Fibroblast of gingiva (primary cell): ENCODE measurements around the gene TCF19.
"Not testable (repeated sequence)": the region's sequence is repeated elsewhere in the genome, so short reads cannot be mapped to it uniquely, and the experiment has no call there.

Experiments used
- DNase-seq: peaks from one replicate; pipeline ENCODE4 v3.0.0-alpha.2; 2011; ENCODE audit warnings: low read depth

The TCF19 gene

GRCh38 chr6:31162463-31163165, 4.2 kb downstream of the TCF19 start:
- no peak for DNase-seq

- DNase-seq = no peak
Observed at GRCh38 chr6:31163922-31164321, 5.5 kb downstream of the TCF19 start.

- not testable (repeated sequence) for DNase-seq
Observed at GRCh38 chr6:31164475-31165063, 6.2 kb downstream of the TCF19 start.

- DNase-seq = not testable (repeated sequence)
Observed at GRCh38 chr6:31165064-31165832, 6.9 kb downstream of the TCF19 start.

GRCh38 chr6:31165986-31166385, 7.6 kb downstream of the TCF19 start:
- no peak for DNase-seq

GRCh38 chr6:31168606-31169005, 10.2 kb downstream of the TCF19 start:
- no peak for DNase-seq

GRCh38 chr6:31169123-31169857, 10.9 kb downstream of the TCF19 start:
- no peak for DNase-seq

- DNase-seq = not testable (repeated sequence)
Observed at GRCh38 chr6:31169858-31170599, 11.6 kb downstream of the TCF19 start.

- DNase-seq = no peak
Observed at GRCh38 chr6:31170600-31170881, 12.2 kb downstream of the TCF19 start, which contains the start of gene POU5F1. TSS of gene POU5F1 (minus strand) at chr6:31170682. CDS start at chr6:31170620, 62 bp downstream.

- no peak for DNase-seq
Observed at GRCh38 chr6:31170987-31171671, 12.7 kb downstream of the TCF19 start.

GRCh38 chr6:31171931-31172905, 13.8 kb downstream of the TCF19 start:
- no peak for DNase-seq

- DNase-seq = no peak
Observed at GRCh38 chr6:31172973-31173384, 14.6 kb downstream of the TCF19 start.

GRCh38 chr6:31173406-31173805, 15.0 kb downstream of the TCF19 start:
- DNase-seq = no peak

GRCh38 chr6:31174378-31174777, 16.0 kb downstream of the TCF19 start:
- no peak for DNase-seq

GRCh38 chr6:31175971-31176370, 17.6 kb downstream of the TCF19 start:
- DNase-seq = no peak

GRCh38 chr6:31178143-31179041, 20.0 kb downstream of the TCF19 start:
- DNase-seq = no peak

- no peak for DNase-seq
Observed at GRCh38 chr6:31179042-31179386, 20.6 kb downstream of the TCF19 start.

- no peak for DNase-seq
Observed at GRCh38 chr6:31179896-31180295, 21.5 kb downstream of the TCF19 start.

- peak; percentile 69 for DNase-seq
Observed at GRCh38 chr6:31180500-31180899, 22.1 kb downstream of the TCF19 start.
